Fibroblast of the aortic adventitia (primary cell): ENCODE measurements around the gene CEACAM21. TPM values are rescaled to one million over a fixed set of nuclear protein-coding genes. Genes with fewer than 3 reads are reported as not detected.

Experiments used
- DNase-seq: peaks from one replicate; pipeline ENCODE4 v3.0.0-alpha.2; 2010; ENCODE audit warnings: low read depth
- H3K4me3 ChIP-seq: 2 replicates; pipeline ENCODE4 v1.5.1; 2011; ENCODE audit warnings: low read depth, mild to moderate bottlenecking, control low read depth, low read length, moderate library complexity
- CTCF ChIP-seq: IDR thresholded peaks from 2 replicates; pipeline ENCODE4 v1.5.1; 2011; ENCODE audit warnings: mild to moderate bottlenecking, low read length, control low read depth, inconsistent platforms; ENCODE audit not compliant: insufficient read depth
- total RNA-seq: library from RNA; depleted of rRNA; stranded (reverse); fragments of >200 nt; gene quantifications from 2 replicates; pipeline ENCODE4 v1.2.3, GENCODE V29; 2012; ENCODE audit warnings: low replicate concordance

CEACAM21 gene
- total RNA-seq, 1 donor: not detected

GRCh38 chr19:41548047-41548446 is 27.9 kb upstream of the CEACAM21 start:
- no peak for DNase-seq
- no peak for TF ChIP-seq CTCF
- no peak overlapping the region for H3K4me3 ChIP-seq

GRCh38 chr19:41548954-41549688 is 26.8 kb upstream of the CEACAM21 start:
- no peak for DNase-seq
- H3K4me3 ChIP-seq: no peak overlapping the region
- no peak for TF ChIP-seq CTCF

- TF ChIP-seq CTCF: no peak
- no peak overlapping the region for H3K4me3 ChIP-seq
- DNase-seq: no peak
These were observed 26.1 kb upstream of the CEACAM21 start for GRCh38 chr19:41549884-41550283.

- no peak for TF ChIP-seq CTCF
- no peak overlapping the region for H3K4me3 ChIP-seq
- DNase-seq: no peak
These were observed 24.8 kb upstream of the CEACAM21 start for GRCh38 chr19:41551212-41551610.

GRCh38 chr19:41551711-41552110 is 24.3 kb upstream of the CEACAM21 start:
- no peak for TF ChIP-seq CTCF
- no peak overlapping the region for H3K4me3 ChIP-seq
- no peak for DNase-seq

GRCh38 chr19:41552558-41552957 is 23.4 kb upstream of the CEACAM21 start:
- no peak overlapping the region for H3K4me3 ChIP-seq
- TF ChIP-seq CTCF: no peak
- no peak for DNase-seq

GRCh38 chr19:41553804-41554203 is 22.2 kb upstream of the CEACAM21 start:
- H3K4me3 ChIP-seq: no peak overlapping the region
- TF ChIP-seq CTCF: no peak
- DNase-seq: no peak
